A673 (cell line): ENCODE measurements around the gene APEH. TPM values are rescaled to one million over a fixed set of nuclear protein-coding genes. Genes with fewer than 3 reads are reported as not detected.

ENCODE experiments used
- BruUV-seq: library from RNA; stranded (reverse); fragments of 400-500 nt; replicated peaks from 2 replicates; lab custom pipeline; 2021; lab: Mats Ljungman, UMichigan
- CTCF ChIA-PET: fragments of 300-600 bp; sonication (Branson Sonifier 250); formaldehyde crosslinking; loops from one replicate; lab custom pipeline; 2022; ENCODE audit warnings: antibody characterized with exemption; lab: Charles Lee
- POLR2A ChIA-PET: fragments of 300-600 bp; sonication (Branson Sonifier 250); formaldehyde crosslinking; loops from one replicate; lab custom pipeline; 2022; ENCODE audit warnings: antibody characterized with exemption; ENCODE audit not compliant: low non-redundant PET; lab: Charles Lee
- DNase-seq: peaks from one replicate; pipeline ENCODE4 v3.0.0-alpha.2; 2015; ENCODE audit warnings: low spot score
- H3K27ac ChIP-seq: fragments of 200-600 bp; sonication (generic); 2 replicates; pipeline ENCODE4 v1.5.1; 2016; ENCODE audit warnings: mixed run types, low read depth, mild to moderate bottlenecking, mixed read lengths, antibody characterized with exemption, low read length; ENCODE audit not compliant: poor library complexity, severe bottlenecking
- H3K27me3 ChIP-seq: fragments of 200-600 bp; sonication (generic); replicated peaks from 2 replicates; pipeline ENCODE4 v1.6.1; 2017; ENCODE audit warnings: mixed run types, low read depth, mild to moderate bottlenecking, mixed read lengths, antibody characterized with exemption, low read length; ENCODE audit not compliant: insufficient read depth, poor library complexity
- H3K36me3 ChIP-seq: fragments of 200-600 bp; sonication (generic); 2 replicates; pipeline ENCODE4 v1.6.1; 2016; ENCODE audit warnings: mixed run types, mild to moderate bottlenecking, mixed read lengths, antibody characterized with exemption, low read length; ENCODE audit not compliant: insufficient read depth, poor library complexity, severe bottlenecking
- H3K4me1 ChIP-seq: fragments of 200-600 bp; sonication (generic); 2 replicates; pipeline ENCODE4 v1.6.1; 2017; ENCODE audit warnings: mixed run types, mild to moderate bottlenecking, mixed read lengths, antibody characterized with exemption, low read length; ENCODE audit not compliant: insufficient read depth, poor library complexity, severe bottlenecking
- H3K4me3 ChIP-seq: fragments of 200-600 bp; sonication (generic); 2 replicates; pipeline ENCODE4 v1.5.1; 2016; ENCODE audit warnings: low read depth, mixed run types, mild to moderate bottlenecking, mixed read lengths, low read length; ENCODE audit not compliant: poor library complexity, severe bottlenecking
- H3K9me3 ChIP-seq: fragments of 200-600 bp; sonication (generic); 2 replicates; pipeline ENCODE4 v1.6.1; 2016; ENCODE audit warnings: mixed run types, low read depth, mild to moderate bottlenecking, mixed read lengths, antibody characterized with exemption, low read length; ENCODE audit not compliant: poor library complexity, severe bottlenecking
- CTCF ChIP-seq: fragments of 300-800, 200-600 bp; sonication (generic); conservative IDR thresholded peaks from 2 replicates; pipeline ENCODE4 v1.5.1; 2017; ENCODE audit warnings: low read depth, mild to moderate bottlenecking, antibody characterized with exemption, low read length, moderate library complexity, mixed read lengths
- EZH2 ChIP-seq: fragments of 200-600 bp; sonication (generic); IDR thresholded peaks from 2 replicates; pipeline ENCODE4 v1.6.1; 2017; ENCODE audit warnings: borderline replicate concordance, low read depth, mild to moderate bottlenecking, mixed read lengths, antibody characterized with exemption, low read length; ENCODE audit not compliant: poor library complexity, severe bottlenecking
- intact Hi-C: fragments of 100-400 bp; cut with micrococcal nuclease; formaldehyde crosslinking; loops from one replicate; pipeline ENCODE4 v1.10.0; 2022; ENCODE audit not compliant: unreplicated experiment
- total RNA-seq: library from RNA; stranded (reverse); gene quantifications from 2 replicates; pipeline ENCODE4 v1.2.3, GENCODE V29; 2021

The APEH gene
- total RNA-seq, 1 experiment from 2014 or later, result 64.9 TPM

- intact Hi-C loops, result no loop called here
- DNase-seq, result no peak
- Histone ChIP-seq H3K27me3 (no peaks in the 10 kb centered on the region), H3K27ac (no peak overlapping the region), H3K9me3 (no peaks in the 10 kb centered on the region), H3K36me3 (no peaks in the 10 kb centered on the region), H3K4me3 (no peak overlapping the region), H3K4me1 (no peaks in the 10 kb centered on the region)
- ChIA-PET POLR2A (no interaction called here), CTCF (no interaction called here)
- BruUV-seq, result no TSS peak
- TF ChIP-seq CTCF, result no peak
- no peak for TF ChIP-seq EZH2
These were observed 24.0 kb upstream of the APEH start for GRCh38 chr3:49650177-49650576.

- intact Hi-C loops, result no loop called here
- Histone ChIP-seq H3K4me1 (no peaks in the 10 kb centered on the region), H3K27ac (no peak overlapping the region), H3K9me3 (no peaks in the 10 kb centered on the region), H3K4me3 (no peak overlapping the region), H3K36me3 (no peaks in the 10 kb centered on the region), H3K27me3 (no peaks in the 10 kb centered on the region)
- BruUV-seq, result no TSS peak
- POLR2A ChIA-PET, result no interaction called here
- no peak for DNase-seq
- TF ChIP-seq EZH2 (no peak), CTCF (no peak)
- CTCF ChIA-PET, result no interaction called here
These were observed 23.5 kb upstream of the APEH start for GRCh38 chr3:49650637-49651036.

GRCh38 chr3:49652218-49652902 lies 21.8 kb upstream of the APEH start:
- Histone ChIP-seq H3K9me3 (no peaks in the 10 kb centered on the region), H3K4me3 (no peak overlapping the region), H3K4me1 (no peaks in the 10 kb centered on the region), H3K27ac (no peak overlapping the region), H3K36me3 (no peaks in the 10 kb centered on the region), H3K27me3 (no peaks in the 10 kb centered on the region)
- DNase-seq, result no peak
- CTCF ChIA-PET, result no interaction called here
- POLR2A ChIA-PET, result no interaction called here
- TF ChIP-seq EZH2 (no peak), CTCF (no peak)
- BruUV-seq, result no TSS peak
- intact Hi-C loops, result no loop called here
